Skin of body (tissue), 2 donors: ENCODE results near the gene STXBP3. TPM values are rescaled to one million over a fixed set of nuclear protein-coding genes. Genes with fewer than 3 reads are reported as not detected.

ENCODE experiments used
- DNase-seq: peaks from one replicate; lab custom pipeline; 2025; lab: John Stamatoyannopoulos, UW
- total RNA-seq: library from RNA; depleted of rRNA; stranded (reverse); fragments of >200 nt; gene quantifications from one replicate; pipeline ENCODE4 v1.2.3, GENCODE V29; 2014

Gene STXBP3
- total RNA-seq, 1 donor from 2014 or later, result 61.5 TPM

DNA sequence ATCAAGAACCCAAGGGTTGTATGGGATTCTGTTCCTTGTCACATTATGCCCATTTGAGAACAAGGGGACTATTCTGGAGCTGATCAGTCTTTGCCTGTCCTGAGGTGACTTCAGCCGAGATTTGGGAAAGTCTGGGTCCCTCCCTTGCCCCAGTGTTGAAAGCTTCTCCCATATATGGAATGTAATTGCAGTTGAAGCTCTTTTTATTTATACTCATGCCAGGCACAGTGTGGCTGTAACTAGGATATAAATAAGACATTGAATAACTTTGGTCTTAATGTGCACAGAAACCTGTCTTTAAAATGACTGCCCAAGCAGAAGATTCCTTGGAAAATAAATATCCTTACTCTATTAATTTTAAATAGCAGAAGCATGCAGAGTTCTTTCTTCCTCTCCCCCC lies 95.2 kb downstream of the STXBP3 start:
- DNase-seq, result no peak

DNA sequence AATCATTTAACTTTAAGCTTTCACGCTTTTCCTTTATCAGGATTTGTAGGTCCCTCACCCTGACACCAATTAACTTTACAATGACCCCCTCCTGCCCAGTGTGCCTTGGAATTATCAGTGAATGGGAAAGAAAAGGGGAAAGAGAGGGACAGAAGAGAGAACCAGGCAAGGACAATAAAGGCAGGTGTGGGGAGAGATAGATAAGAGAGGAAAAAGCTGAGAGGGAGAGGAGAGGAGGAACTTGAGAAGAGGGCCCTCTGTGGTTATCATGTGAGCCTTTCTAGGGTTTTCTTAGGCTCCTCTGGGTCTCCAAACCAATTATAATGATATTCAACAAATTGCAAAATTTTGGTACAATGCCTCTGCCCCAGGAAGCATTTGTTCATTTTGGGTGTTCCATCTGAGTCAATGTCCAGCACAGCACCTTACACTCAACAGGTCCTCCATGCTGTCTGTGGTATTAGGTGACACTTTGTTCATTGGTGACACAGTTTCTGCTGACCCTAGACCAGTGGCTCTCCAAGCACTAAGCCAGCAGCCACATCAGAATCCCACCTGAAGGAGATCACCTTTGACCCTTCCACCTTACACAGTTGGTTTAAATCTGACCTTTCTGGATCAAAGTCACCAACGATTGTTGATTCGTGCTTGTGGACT lies 96.2 kb downstream of the STXBP3 start:
- no peak for DNase-seq

DNA sequence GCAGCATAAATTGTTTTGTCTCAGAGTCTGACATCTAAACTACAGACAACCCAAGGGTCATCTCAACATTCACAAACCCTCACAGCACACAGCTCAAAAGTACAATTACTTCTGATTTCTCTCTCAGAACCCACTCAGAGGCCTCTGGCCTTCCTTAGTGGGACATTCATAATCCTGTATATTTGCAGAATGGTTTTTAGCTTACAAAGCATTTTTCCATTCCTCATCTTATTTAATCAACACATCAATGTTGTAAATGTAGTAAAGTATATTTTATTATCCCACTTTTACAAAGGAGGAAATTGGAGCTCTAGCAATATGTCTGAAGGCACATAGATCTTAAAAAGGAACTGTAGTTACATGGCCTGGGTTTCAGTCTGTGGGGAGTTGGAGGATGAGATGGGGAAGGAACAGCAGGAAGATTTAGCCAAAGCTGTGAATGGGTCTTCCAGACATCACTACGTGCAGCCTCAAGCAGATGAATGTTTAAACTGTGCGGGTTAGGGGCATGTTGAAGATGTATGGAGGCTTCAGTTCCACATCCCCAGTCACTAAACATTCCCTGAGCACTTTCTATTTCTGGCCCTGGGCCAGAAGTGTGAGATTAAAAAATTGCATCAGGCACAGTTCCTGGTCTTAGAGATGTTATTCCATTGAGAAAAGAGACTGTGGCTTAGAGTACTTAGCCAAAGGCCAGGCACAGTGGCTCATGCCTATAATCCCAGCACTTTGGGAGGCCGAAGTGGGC lies 97.1 kb downstream of the STXBP3 start:
- DNase-seq, result no peak

DNA sequence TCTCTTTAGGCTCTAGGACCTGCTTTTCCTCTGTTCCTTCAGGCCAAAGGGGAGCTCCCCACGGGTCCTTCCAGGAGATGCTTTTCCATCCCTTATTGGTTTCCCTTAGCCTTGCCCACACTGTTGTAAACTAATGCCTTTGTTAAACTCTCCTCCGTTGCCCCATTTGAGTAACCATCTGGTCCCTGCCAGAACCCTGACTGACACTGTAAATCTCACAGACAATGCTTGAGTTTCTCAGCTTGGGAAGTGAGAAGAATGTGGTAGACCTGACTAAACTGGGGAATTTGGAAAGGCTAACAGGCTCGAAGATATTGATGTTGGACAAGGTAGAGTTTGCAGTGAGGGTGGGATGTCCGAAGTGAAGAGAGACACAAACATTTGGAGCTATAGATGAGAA lies 99.0 kb downstream of the STXBP3 start:
- no peak for DNase-seq

DNA sequence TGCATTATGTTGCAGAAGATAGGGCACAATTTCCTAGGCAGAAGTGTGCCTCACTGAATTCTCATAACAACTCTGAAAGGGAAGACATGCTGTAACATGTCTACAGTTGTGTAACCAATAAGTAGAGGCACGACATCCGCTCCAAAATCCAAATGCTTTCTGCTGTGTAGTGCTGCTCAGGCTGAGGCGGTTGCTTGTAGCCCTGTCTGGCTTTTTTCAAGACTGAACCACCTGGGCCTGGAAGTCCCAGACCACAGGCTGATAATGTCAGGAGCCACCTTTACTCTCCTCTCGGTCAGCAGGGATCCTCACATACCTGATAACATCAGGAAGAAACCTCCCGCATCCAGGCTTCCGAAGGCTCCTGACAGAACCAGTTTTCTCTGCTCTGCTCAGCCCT lies 99.5 kb downstream of the STXBP3 start:
- no peak for DNase-seq

DNA sequence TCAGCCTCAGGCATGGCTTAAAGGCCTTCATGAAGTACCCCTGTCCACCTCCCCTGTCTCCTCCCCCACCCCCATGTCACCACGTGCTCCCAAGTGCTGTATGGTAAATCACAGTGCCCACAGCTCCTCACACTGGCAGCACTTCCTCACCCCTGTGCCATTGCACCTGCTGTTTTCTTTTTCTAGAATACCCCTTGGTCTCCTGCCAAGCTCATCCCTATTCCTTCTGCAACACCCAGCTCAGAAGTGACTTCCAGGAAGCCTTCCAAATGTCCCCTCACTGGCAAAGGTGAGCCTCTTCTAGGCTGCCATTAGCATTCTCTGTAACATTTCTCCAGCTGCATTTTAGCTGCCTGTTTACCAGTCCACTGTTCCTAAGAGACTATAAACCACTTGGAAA lies 101.0 kb downstream of the STXBP3 start:
- DNase-seq, result no peak

DNA sequence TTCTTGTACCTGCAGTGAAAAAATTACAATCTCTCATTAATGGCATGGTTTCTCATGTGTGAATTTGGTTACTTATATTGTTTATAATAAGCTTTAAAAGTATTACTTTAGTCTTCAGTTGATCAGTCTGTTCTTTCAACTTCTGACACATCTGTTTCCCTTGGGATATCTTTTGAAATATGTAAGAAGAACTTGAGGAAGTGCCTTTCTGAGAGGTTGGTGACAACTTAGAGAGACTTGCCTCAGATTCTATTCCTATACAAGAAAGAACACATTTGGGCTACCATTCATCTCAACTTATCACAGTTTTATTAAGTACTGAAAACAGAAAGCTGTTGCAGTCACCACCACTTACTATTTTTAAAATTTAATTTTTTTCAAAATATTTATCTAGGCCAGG lies 102.3 kb downstream of the STXBP3 start:
- DNase-seq, result no peak

DNA sequence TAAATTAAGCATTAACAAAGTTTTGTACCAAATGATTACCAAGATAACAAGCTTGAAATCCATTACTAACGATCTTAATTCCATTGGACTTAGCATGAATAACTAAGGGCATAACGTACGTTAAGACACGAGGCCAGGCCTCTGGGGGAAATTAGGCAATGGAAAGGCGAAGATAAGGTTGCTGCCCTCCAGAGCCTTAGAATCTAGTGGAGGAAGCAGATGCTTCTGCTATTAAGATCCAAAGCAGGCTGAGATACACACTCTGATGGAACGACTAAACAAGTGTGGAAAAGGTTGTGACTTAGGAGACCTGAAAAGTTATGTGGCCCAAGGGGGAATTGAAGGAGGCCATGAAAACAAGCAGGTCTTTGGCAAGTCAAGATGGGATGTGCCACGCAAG lies 104.5 kb downstream of the STXBP3 start:
- DNase-seq, result no peak

DNA sequence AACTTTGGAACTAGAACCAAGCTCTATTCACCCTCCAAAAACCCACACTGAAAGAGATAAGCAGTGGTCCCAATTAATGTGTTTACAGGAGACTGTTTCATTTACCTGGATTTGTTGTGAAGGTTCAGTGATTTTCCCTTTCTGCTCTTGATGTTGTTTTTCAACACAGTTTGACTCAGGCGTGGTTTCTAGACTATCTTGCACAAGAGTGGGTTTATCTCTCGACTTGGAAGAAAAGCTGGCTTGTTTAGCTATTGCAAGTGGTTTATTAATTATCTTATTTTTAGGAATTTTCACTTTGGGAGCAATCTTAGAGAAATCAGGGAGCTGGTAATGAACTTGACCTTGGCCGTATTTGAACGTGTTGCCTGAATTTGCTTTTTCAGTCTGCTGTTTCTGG lies 105.1 kb downstream of the STXBP3 start:
- no peak for DNase-seq

DNA sequence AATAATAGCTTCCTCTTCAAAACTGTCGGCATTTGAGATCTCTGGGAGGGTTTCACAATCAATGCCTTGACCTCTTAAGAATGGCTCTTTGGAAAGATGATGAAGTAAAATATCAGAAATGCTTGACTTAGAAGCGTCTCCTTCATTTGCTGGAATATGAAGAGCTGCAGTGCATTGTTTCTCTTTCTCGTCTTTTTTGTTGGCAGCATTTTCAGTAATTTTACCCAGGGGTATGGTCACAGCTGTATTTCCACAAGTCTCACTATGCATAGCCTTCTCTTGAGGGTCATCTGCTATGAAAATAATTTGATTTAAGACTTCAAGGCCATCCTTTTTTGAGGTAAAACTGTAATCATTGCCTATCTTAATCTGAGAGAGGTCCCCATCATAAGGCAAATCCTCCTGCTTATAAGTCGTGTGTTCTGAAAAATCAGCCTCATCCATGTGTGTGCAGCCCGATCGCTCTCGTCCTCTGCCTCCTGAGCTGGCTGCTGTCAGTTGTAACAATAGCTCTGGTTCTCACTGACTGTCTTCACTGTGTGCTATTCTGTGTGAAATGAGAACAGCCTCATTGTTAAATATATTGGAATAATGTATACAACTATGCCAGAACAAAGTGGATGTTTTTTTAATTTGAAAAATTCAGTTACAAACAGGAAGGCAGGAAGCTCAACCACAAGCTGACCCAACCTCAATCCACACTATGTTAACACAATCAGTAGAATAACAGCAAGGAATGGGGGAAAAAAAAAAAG lies 105.9 kb downstream of the STXBP3 start:
- DNase-seq, result peak; percentile 29

DNA sequence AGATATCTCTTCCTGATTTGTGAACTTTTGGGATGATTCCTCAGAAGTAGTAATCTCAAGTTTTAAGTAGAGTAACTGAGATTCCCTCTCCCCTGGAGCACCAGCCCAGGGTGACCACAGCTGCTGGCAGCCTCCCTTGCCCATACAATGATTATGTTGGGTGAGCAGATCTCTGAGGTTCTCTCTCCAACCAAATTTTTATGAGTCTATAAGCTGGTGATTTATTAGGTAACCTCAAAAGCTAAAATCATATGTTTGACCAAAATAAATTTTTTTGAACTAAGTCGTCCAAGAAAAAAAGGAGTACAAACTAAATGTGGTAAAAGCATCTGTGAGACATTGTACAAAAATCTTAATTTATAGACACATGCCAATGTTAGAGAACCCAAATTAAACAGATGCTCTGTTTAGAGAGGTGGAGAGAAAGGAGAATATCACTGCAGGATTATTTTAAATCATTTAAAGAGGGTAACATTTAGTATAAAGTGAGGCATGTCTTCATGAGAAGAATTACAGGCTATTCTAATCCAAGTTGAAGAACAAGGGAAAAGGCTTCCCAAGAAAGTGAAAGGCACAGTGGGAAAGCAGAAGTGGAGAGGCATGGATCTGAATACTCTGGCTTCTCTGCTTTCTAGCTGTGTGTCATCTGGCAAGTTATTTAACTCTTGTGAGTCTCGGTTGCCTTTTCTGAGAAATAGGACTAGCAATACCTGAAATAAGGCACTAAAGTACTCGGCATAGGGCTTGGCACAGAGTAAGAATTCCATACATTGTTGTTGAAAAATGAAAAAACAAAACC lies 107.9 kb downstream of the STXBP3 start:
- no peak for DNase-seq

DNA sequence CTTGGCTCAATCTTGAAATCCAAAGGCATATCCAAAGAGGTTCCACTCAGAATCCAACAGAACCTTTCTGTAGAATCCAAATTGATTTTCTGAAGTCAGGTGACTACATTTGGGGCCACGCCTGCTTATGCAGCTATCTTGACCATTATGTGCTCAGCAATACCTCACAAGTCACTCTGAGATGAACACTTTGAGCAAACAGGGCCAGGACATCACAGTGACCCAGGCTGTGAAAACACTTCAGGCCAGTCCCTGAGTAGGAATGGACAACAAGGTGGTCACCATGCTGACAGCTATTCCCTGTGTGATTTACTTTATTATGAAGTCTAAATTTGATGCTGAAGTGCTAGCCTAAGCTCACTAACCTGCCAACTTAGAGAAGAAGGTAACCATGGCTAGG lies 110.5 kb downstream of the STXBP3 start, which contains the start of gene AKNAD1:
AKNAD1 (minus strand) TSS at position 101 of the 400 bp plus-strand sequence. CDS start 4,430 bp downstream, outside the sequence.
- no peak for DNase-seq

DNA sequence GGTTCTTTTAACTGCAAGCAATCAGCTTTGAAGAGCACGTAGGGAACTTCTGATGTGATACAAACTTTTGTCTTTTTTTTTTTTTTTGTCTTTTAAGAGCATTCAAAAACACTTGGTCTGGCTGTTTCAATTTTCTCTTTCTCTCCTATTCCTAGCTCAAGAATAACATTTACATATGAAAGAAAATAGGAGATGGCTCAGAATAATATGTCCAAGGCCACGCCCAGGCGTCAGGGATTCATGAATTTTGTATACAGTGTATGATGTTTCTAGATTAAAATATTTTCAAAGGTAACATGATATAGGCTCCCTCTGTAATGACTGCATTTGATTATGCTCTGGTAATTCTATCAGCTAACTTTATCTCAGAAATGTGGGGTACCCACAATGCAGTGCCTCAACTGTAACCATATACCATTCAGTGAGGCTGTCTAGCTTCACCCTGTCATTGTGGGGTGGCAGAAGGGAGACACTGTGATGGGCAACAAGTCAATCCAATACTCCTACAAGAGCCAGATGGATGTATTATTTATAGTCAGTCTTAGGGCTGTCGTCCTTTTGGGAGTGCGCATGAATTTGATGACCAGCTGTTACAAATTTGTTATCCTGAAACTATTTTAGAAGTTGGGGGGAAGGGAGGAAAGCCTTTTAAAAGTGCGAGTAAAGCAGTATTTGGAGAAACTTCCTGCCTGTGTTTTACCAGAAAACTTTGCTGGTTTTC lies 111.9 kb downstream of the STXBP3 start:
- peak; percentile 81 for DNase-seq

Other genes with a start within 250 kb of the STXBP3 start
- 22.2 TPM for gene EEIG2, start 186.6 kb upstream of the STXBP3 start, total RNA-seq
- 7.3 TPM for gene HENMT1, start 85.6 kb upstream of the STXBP3 start, total RNA-seq
- 21.9 TPM for gene PRPF38B, start 54.4 kb upstream of the STXBP3 start, total RNA-seq
- gene FNDC7, start 33.8 kb upstream of the STXBP3 start, total RNA-seq, result not detected
- gene AKNAD1, start 110.4 kb downstream of the STXBP3 start, total RNA-seq, result 0.20 TPM
- gene GPSM2, start 130.3 kb downstream of the STXBP3 start, total RNA-seq, result 56.2 TPM
- gene CLCC1, start 216.8 kb downstream of the STXBP3 start, total RNA-seq, result 21.7 TPM